Measurements from ENCODE around the gene PTPRN2.
"Not testable (repeated sequence)": the region's sequence is repeated elsewhere in the genome, so short reads cannot be mapped to it uniquely, and the experiment has no call there.

PTPRN2 gene

DNA sequence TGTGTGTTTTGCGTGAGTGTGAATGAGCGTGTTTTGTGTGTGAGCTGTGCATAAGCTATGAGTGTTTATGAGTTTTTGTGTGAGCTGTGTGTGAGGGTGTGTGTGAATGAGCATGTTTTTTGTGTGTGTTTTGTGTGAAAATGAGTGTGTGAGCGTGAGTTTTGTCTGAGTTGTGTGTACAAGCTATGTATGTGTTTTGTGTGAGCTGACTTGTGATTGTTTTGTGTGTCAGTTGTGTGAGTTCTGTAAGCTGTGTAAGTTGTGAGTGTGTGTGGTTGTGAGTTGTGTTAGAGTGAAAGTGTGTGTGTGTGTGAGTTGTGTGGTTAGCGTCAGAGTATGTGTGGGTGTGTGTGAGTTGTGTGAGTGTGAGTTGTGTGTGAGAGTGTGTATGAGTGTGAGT lies 343.2 kb downstream of the PTPRN2 start:
- DNase-seq = no peak

DNA sequence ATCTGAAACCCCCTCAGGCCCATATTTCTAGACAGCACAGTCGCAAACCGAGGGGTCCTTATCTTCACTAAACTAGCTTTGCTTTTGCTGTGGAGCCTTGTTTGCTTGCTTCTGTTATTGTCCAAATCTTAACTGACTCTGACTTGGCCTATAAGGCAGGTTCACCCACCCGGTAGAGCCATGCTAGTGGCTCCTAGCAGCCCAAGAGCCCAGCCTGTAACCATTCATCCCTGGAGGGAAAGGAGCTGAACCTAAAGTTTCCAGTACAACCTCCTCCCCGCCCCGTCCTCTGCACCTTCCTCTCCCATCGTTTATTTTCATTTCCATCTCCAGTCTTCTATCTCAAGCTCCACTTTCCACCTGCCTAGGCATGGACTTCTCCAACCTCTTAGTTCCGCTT lies 345.7 kb downstream of the PTPRN2 start:
- no peak for DNase-seq

DNA sequence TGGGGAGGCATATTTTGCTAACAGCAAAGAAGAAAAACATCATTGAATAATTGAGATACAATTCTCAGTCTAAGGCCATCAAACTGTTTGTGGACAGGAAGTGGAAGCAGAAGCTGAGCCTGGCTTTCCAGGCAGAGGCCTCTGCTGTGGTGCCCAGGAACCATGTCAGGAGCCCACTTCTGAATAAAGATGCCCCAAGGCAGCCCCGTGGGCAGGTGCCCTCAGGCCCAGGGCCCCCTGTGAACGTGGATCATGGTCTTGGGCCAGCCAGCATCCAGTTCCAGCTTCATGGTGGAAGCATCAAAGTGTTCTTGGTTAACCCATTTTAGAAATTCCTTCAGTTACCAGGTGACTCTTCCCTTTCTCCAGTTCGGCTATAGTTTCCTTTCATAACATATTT lies 346.8 kb downstream of the PTPRN2 start:
- DNase-seq = no peak

DNA sequence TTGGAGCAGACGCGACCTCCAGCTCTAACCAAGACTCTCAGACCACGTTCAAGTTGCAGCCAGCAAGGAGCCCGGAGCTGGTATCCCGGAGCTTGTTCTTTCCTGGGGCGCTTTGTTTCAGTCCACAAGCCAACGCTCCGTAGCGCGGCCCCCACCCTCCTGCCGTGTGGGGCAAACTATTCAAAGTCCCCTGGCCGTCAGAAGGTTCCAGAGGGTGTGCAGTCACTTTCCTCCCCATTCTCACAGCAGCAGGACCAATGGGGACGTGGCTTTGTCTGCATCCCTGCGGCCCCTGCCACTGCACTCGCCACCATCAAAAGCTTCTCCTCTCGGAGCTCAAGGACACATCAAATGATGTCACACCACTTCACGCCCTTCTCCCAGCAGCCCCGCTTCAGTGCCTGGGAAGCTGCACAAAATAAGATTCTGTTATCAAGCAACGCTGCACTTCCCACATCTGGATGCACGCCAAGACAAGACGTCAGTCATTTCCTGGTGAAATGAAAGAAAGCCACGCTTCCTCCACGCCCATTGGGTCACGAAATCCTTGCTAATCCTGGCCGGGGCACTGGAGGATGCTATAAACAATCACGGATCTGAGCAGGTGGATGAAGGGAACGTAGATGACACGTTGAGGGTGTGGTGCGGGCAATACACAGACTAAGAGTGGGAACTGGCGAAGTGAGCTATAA lies 348.2 kb downstream of the PTPRN2 start:
- DNase-seq = peak; percentile 1

DNA sequence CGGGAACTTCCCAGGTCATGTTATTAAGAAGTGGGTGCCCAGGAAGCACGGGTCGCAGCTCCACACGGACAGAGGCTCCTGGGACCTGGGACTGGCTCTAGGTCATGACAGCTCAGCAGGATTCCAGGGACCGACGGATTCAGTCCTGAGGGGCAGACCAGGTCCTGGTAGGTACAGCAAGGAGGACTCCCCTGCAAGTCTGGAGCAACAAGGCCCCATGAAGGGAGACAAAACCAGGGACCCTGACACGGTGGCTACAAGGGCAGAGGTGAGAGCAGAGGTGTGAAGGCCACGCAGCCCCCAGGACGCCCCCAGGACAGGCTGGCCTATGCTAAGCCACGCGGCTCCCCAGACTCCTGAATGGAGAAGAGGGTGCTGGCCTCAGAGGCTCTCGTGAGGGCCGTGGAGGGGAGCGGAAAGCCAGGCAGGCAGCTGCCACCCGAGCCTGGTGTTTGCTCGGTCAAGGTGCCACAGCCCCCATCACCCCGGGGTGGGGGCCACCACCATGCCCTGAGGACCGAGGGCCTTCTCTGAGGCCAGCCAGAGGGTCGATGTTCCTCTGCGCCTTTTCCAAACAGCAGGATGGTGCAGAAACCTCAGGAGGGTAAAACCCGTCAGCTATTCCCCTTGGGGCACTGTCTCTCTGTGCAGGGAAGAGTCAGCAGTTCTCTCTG lies 348.9 kb downstream of the PTPRN2 start:
- DNase-seq = no peak

DNA sequence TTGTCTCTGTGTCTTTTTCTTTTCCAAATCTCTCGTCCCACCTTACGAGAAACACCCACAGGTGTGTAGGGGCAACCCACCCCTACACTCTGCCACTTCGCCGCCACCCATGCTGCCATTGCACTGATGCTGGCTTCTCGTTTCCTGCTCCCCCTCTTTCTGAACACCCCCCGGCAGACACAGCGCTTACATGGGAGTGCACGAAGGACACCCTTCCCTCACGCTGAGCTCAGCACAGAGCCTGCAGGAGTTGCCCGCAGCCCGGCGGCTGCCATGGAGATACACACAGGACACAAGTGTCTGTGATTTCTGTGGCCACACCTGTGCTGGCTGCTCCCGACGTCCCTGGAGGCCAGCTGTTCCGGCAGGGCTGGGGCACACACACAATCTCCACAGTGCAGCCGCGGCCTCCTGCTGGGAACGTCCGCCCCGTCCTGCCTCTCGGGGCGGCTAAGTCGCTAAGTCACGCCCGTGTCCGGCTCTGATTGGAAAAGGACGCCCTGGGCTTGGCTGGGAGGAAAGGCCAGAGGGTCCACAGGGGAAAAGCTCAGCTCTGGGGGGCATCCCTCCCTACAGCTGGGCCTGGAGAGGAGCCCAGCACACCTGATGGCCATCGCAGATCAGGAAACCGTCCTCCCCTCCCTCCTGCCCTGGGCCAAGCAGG lies 349.8 kb downstream of the PTPRN2 start:
- no peak for DNase-seq

DNA sequence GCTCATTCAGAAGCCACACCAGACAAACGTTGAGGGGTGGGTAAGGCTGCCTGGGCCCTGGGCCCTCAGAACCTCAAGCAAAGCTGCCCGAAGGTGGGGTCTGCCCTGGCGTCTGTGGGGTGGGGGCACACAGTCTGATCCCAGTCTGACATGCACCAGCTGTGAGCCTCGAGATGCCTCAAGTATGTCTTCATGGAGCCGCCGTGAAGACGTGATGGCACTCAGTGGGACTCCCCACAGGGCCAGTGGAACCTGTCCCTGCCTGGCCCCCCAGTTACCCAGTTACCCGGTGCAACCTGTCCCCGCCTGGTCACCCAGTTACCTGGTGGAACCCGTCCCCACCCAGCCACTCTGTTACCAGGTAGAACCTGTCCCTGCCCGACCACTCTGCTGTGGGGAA lies 351.2 kb downstream of the PTPRN2 start:
- no peak for DNase-seq

DNA sequence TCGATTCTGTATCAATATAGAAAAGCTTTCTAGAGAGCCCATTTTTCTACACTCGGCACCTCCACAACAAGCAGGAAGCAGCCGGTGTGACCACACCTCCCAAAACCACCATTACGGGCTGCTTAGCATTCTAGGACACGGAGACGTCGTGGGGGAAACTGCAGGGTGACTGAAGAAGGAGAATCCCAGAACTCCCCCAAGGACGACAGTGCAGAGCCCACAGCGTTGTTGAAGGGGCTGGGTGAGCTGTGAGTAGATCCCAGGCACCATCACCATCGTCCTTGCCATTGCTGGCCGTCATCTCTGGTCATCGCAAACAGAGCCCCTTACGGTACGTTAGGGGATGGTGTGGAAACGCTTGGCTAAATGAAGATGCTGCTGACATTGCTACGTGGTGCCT lies 351.8 kb downstream of the PTPRN2 start:
- DNase-seq = no peak

DNA sequence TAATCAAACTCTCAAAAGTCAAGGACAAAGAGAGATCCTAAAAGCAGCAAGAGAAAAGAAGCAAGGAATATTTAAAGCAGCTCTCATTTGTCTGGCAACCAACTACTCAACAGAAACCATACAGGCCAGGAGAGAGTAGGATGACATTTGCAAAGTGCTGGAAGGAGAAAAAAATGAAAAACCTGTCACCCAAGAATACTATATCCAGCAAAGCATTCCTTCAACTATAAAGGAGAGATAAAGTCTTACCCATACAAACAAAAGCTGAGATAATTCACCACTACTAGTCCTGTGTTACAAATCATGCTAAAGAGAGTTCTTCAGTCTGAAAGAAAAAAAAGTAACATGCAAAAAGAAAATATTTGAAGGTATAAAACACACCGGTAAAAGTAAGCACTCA lies 357.7 kb downstream of the PTPRN2 start:
- no peak for DNase-seq

DNA sequence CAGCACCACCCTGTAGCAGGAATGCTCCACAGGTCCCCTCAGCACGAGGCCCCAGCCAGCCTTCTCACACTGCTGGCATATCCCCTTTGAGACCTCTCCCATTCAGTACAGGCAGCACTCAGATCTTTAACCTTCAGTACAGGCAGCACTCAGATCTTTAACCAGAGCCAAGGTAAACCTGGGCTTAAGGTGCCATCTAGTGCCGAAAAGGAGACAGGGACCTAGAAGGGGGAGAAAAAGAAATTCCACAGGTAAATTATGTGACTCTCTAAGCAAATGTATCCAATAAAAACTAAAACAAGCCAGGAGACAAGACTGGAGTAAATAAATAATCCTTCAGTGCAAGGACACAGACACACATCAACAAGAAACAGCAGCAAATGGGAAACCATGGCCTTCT lies 358.6 kb downstream of the PTPRN2 start:
- no peak for DNase-seq

DNA sequence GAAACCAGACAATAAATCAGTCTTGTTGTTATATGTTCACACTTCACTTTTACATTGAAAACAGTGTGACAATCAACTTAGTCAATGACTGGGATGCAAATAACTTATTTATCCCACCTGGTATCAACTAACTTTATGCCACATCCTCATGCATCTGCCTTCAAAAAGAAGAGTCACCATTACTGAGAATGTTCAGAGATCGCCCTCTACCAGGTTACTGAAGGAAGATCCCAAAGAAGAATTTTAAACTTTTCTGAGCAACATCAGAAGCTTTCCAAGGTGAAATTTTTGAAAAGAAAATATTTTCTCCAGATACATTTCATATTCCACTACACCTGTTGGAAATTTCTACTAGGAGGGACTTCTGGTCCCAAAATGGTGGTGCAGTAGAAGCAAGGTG lies 359.5 kb downstream of the PTPRN2 start:
- no peak for DNase-seq

DNA sequence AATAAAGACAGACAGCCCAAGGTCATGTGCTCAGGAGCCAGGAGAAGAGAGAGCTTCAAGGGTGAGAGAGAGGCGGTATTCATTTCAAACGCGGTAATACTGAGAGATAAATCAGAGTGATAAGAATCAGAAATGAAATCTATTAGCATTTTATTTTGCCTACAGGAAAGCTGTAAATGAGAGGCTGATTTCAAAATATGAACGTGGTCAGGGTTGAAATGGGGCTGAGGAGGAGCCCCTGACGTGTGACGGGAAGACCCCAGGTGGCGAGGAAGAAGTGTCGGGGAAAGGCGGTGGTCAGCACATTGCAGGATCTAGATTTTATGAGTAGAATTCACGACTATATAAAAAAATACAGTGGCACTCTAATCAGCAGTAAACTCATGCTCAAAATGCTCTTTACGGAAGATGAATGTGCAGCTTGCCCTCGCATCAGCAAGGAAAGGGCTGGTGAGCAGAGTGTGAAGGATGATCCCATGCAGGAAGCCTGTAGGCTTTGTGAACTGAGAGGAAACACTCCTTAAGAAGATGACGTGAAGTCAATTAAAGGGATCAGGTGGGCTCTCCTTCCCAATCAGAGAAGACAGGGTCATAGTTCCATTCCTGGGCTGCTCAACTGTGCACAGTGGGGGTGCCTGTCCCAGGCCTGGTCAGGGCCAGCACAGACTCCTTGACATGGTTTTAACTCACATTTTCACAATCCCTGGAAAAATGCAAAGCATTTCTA lies 360.2 kb downstream of the PTPRN2 start:
- no peak for DNase-seq

DNA sequence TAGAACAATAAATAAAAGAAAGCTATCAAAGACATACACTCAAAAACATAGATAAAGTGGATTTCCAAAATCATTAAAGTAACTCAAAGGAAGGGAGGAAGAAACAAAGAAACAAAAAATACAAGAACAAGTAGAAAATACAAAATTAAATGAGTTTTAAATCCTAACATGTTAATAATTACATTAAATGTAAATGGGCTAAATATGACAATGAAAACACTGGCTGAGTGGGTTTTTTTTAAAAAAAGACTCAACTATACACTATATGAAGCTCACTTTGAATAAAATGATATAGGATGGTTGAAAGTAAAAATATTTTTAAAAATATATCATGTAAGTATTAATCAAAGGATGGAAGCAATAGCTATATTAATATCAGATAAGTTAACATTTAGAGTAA lies 371.4 kb downstream of the PTPRN2 start:
- no peak for DNase-seq

DNA sequence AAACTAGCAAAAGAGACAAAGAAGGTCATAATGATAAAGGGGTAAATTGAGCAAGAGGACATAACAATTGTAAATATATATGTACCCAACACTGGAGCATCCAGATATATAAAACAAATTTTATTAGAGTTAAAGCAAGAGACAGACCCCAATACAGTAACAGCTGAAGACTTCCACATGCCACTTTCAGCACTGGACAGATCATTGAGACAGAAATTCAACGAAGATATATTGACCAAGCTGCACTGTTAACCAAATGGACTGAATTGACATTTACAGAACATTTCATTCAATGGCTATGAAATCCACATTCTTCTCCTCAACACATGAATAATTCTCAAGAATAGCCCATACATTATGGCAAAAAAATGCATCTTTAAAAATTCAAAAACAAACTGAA lies 378.2 kb downstream of the PTPRN2 start:
- no peak for DNase-seq

DNA sequence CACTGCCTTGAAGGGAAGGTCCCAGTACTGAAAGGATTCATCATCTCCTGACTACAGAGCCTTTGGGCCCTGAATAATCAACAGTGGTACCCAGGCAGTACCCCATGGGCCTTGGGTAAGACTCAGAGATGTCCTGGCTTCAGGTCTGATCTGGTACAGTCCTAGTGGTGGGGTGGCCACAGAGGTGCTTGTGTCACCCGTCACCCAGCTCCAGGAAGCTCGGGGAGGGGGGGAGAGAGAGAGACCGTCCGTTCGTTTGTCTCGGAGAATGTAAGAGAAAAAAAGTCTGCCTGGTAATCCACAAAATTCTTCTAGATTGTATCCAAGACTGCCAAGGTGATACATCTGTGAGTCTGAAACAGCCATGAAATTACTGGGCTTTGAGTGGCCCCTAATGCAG lies 381.3 kb downstream of the PTPRN2 start:
- no peak for DNase-seq

DNA sequence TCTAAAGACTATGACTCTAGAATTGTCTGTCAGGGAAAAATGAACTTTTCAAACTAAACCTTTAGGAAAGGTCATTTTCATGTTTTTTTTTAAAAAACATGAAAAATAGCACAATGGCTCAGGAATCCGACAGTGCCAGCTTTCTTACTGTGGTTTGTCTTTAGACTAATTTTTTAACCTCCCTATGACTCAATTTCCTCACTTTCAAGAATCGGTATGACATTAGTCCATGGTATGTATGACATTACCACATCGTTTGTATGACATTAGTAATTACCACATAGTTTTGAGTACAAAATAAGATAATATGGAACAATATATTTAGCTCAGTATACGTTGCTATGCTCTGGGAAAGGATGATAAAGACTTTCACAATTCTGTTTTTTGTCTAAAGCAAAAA lies 383.2 kb downstream of the PTPRN2 start:
- no peak for DNase-seq

DNA sequence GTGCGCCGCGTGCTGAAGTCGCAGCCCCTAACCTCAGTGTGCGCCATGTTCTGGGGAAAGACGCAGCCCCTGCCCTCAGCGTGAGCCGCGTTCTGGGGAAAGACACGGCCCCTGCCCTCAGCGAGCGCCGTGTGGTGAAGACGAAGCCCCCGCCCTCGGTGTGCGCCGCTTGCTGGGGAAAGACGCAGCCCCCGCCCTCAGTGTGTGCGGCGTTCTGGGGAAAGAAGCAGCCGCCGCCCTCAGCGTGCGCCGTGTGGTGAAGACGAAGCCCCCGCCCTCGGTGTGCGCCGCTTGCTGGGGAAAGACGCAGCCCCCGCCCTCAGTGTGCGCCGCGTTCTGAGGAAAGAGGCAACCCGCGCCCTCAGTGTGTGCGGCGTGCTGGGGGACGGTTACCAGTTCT lies 383.7 kb downstream of the PTPRN2 start:
- not testable (repeated sequence) for DNase-seq

DNA sequence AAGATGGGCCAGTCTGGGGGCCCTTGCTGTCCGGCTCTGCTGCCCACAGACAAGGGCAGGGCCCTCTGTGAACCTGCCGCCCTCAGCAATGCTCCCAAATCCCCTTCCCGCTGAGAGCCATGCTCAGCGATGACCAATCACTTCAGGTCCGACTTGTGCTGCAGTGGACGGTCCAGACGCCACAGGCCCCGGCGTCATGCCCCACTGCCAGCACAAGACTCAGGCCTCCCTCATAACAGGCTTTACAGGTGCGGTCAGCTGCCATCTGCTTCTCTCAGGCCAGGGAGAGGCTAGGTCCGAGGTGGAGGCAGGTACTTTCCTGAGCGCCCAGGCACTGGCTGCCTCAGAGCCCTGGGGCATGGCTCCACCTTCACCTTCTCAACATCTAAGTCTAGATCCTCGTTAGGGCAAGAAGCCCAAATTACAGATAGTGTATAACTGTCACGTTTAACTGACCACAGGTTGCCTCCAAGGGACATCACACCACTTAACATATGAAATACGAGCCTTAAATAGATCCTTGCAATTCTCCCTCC lies 393.2 kb downstream of the PTPRN2 start:
- no peak for DNase-seq

DNA sequence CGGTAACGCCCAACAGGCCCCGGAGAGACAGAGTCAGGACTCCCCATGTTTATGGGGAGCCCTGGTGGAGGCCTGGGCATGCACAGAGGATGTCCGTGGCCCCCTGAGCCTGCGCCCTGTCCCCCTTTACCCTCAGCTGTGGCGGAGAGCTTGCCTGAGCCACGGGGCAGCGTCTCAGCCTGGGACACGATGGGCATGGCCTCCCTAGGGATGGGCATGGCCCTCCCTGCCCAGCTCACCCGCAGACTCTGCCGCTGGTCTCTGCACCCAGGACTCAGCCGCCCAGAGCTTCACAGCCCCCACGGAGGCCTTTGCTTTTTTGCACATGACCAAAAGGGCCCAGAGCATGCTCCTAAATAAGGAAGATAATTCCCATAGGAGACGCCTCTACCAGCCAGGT lies 394.2 kb downstream of the PTPRN2 start:
- no peak for DNase-seq

DNA sequence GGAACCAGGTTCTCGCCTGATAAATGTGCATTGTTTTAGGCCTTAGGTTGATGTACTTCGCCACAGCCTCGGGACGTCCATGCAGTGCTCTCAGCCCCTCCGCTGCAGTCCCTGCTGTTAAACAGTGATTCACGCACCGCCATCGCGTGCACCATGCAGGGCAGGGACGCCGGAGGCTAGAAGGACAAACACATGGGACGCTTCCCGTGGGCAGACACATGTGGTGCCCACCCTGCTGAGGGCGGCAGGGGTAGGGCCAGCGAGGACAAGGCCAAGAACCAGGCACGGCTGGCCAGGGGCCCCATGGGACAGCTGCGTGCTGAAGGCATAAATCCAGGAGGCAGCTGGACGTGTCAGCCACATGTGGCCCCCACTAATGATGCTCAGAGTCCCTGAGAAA lies 394.7 kb downstream of the PTPRN2 start:
- DNase-seq = no peak

DNA sequence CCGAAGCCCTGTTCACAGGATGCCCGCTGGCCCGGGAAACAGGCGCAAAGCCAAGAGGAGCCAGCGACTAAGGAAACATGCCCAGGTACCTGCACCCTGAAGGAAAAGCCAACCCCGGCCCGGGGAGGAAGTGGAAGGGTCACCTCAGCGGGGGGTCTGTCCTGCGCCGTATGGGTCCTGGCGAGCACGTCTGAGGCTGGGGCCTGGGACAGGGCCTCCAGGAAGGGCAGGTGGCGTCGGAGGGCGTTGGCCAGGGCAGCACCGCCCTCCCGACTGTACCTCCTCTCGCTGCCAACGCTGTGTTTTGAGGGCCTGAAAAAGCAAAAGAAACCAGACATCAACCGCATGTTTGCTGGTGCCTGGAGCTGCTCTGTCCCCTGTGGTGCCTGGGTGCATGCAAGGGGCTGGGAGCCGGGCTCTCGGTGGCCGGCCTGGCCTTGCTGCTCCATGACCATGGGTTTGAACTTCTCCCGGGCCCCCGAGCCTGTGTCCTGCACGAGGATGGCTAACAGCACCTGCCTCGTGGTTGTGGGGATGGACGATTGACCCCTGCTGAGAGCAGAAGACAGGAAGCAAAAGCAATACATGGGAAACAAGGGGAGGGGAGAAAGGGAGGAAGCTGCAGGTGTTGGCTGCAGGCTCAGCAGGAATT lies 395.3 kb downstream of the PTPRN2 start:
- no peak for DNase-seq

DNA sequence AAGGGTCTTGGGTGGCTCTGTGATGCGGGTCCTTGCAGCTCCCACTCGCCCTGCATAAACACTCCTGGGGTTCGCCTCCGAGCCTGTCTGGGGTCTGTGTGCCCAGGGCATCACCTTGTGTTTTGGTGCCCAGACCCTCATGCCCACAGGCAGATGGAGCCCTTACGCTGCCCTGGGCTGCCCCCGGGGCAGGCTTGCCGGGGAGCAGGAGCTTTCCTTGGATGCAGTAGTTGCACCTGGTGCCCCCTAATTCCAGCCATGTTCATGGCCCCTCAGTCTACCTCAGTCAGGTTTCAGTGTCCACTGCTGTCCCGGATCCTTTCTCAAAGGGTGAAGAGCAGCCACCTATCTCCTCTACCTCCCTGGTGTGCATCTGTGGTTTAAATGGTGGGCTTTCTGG lies 396.0 kb downstream of the PTPRN2 start:
- DNase-seq = no peak

DNA sequence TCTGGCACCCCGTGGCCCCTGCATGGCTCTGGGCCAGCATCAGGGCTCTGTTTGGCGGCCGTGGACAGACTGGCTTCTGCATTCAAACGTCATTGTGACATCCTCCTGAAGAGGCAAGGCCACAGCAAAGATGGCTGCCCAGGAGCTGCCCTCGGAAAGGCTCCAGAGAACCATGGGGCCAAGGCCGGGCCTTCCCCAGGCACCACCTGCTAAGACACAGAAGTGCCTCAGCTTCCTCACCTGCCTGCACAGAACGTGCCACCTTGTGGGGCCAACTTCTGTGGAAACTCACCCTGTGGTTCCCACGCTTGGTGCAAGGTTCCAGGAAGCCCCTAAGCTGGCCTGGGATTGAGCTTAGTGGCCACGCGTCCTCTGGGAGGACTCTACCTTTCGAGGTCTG lies 396.9 kb downstream of the PTPRN2 start:
- DNase-seq = no peak
